Measurements from ENCODE around the gene EPHA3.

Gene EPHA3

GRCh38 chr3:89145995-89146394, 38.6 kb downstream of the EPHA3 start:
- peak; percentile 34 for DNase-seq (ENCODE audit: low read depth)

DNA sequence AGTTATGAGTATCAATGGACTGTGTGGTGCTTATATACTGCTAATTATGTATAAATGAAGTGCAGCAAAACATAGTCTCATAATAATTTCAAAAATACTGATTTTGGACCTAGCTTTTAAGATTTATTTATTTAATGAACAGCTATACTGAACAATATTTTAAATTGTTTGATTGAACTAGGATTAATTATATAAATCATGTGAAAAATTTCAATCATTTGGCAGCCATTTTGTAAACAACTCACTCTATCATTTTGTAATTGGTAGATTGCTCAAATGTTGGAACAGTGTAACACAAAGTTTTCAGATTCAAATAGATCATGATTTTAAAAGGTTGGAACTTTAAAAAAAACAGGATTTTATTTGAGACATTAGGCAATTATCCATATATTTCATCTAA, 47.0 kb downstream of the EPHA3 start:
- DNase-seq (ENCODE audit: low read depth): no peak

DNA sequence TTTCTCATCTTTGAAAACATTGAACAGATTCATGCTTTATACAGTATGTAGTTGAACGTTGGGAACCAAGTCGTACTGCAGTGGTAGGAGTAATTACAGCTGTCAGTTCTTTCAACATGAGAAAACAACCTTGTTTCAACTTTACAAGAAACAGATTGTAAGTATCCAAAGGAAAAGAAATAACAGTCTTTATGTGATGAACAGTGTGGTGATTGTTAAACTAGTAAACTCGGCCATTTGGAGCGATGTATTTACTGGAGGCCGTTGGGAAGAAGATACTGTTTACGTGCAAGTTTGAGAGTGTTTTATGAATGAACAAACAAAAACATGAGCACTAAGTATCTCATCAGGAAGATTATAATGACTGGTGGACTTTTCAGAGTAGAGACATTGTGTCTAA, 48.4 kb downstream of the EPHA3 start:
- DNase-seq (ENCODE audit: low read depth): no peak

DNA sequence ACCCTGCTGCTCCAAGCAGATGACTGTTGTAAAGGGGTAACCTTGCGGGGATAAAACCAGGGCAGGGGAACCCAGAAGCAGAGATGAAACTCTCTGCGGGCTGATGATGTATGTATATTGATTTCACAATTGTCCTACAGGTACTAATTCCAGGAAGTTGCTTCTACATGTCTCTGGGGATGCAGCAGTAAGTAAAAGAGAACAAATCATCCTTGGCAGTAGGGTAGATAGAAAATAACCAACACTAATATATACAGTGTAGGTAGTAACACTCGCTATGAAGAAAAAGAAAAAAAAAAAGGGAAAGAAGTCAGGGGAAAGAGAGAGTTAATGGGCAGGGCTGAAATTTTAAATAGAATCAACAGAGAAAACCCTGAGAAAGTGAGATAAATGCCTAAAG, 50.2 kb downstream of the EPHA3 start:
- no peak for DNase-seq (ENCODE audit: low read depth)

DNA sequence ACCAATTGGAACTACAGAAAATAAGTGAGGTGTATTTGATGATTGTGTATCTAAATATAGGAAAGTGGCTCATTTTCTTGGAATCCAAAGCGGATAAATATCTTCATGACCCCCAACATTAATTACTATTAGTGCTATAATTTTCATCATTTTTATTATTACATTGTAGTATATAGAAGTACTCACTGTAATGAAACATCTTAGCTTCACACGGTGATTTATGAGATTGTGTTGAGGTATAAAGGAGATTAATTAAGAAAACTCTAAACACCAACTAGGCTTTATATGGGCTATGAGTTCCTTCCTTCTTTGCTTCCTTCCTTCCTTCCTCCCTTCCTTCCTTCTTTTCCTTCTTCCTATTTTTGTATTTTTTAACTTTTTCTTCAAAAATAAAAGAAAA, 52.2 kb downstream of the EPHA3 start:
- no peak for DNase-seq (ENCODE audit: low read depth)

GRCh38 chr3:89164774-89165173, 57.4 kb downstream of the EPHA3 start:
- no peak for DNase-seq (ENCODE audit: low read depth)

DNA sequence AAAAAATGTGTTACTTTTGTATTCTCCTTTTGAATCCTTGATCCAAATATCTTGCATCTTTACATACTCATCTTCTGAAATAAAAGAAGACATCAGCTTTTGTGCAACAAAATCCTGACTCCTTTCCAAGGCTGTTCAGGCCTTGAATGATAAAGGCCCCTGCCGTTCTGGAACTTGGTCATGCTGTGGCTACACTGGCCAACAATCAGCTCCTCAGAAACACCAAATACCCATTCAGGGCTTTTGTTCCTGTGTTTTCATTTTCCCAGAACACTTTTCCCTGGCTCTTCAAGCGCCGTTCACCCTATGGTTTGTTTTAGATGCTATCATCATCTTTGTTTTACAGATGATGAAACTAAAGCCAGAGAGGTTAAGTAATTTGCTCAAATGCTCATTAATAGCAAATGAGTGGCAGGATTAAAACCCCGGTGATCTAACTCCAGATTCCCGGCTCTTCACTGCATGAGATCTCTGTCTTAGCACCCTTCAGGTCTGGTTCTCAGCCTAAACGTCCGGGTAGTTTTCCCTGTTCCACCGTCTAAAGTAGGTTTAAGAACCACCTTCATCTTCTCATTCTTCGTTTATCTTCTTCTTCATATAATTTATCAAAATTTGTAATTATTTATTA, 58.3 kb downstream of the EPHA3 start:
- no peak for DNase-seq (ENCODE audit: low read depth)

DNA sequence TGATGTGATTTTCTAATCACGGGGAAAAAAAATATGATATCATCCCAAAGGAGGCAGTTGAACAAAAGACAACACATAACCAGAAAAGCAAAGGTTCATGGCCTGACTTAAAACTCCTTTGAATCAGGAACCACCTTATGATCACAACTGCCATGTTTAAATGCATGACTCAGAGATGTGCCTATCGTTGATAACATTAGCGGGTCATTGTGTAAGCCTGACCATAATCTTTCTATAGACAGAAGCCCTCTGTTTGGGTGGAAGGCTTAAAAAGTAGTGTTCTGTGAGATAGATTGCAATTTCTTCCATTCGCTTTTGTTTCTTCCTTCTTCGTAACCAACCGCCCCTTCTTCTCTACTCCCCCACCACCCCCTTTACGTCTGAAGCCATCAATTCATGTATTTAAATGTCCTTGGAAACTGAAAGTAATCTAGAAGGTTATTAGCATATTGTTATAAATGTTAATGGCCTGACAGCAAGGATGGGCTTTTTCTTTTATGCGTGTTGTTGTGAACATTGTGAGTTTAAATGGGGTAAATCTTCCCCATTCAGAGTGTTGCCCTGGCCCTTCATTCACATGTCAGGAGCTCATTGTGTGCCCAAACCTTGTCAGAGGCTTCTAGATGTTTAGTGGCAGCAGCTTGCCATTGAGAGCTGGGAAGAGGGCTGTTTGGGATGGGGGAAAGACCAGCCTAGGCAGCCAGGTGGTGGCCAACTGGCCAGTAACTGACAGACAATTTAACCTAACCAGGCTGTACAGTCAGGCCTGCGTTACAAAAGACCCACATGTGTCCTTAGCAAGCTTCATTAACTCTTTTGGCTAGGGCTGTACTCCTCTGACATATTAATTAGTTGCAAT, 64.5 kb downstream of the EPHA3 start:
- DNase-seq (ENCODE audit: low read depth): no peak

- no peak for DNase-seq (ENCODE audit: low read depth)
Observed at GRCh38 chr3:89173546-89173945, 66.1 kb downstream of the EPHA3 start.

DNA sequence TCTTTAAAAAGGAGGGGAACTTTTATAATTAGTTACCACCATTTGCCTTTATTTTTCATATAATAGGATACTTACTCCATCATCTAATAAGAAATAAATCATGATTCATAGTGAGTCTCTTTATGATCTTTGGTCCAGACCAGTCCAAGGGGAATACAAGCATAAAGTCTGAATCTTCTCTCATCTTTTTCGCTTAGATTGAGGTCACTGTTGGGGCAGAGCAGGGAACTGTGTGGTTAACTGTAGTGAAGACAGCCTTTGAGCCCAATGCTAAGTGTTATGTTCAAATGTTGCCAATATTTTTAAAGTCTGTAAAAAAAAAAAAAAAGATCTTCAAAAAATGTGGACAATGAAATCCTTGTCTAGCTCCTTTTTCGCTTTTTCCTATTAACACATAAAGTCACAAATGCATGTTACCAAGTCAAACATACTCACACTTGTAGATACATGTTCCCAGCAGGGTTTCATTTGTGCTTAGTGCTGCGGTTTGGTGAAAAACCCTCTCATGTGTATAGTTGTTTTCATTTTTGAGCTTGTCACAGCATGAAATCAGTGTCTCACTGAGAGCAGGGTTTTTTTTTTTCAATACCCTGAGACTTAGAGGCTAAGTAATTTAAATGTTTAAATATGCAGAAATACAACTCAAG, 72.1 kb downstream of the EPHA3 start:
- DNase-seq (ENCODE audit: low read depth): no peak

DNA sequence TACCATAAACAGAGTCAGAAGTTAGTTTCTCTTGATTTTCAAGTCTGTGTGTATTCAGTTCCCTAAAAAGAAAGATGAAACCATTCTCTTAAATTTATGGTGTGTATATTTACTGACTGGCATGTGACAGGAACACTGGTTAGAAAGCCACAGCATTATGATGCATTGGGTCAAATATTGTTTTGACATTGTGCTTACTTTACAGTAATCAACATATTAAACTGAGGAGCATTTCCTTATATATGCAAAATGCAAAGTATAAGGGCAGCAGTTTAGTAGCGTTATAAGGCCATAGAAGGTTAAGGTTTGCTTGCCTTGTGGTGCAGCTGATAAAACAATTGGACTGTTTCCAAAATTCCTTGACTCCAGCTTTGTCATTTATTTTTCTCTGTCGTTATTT, 72.9 kb downstream of the EPHA3 start:
- DNase-seq (ENCODE audit: low read depth): no peak

DNA sequence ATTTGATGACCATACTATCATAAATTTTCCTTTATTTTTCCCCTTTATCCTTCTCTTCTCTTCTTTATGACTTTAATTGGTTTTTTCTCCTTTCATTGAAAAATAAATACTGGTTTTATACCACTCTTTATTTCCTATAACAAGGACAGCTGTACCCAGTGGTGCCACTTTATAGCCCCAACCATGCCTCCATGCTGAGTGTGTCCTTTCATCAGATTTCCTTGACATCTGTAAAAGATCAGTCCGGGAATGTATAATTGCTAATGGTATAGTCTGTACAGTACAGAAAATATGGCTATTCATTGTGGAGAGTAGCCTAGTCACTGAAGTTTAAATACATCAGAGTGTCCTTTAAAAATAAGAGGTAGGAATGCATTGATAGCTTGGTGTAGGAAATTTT, 74.6 kb downstream of the EPHA3 start:
- no peak for DNase-seq (ENCODE audit: low read depth)

- DNase-seq (ENCODE audit: low read depth): no peak
Observed at GRCh38 chr3:89184151-89184995, 77.0 kb downstream of the EPHA3 start.

DNA sequence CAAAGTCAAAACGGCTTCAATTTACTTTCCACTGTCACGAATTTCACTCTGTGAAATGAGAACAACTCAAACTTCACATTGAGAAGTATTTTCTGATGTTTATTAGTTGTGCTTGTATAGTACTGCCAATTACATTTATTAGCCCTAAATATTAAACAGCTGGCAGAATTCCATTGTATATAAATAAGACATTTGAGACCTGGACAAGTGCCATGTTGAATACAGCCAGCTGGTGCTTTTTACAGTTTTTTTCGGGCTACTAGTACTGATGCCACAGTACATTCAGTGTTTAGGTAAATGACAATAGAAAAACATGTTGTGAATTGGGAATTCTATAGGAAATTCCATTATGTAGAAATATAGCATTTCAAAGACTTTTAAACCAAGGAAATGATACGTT, 79.0 kb downstream of the EPHA3 start:
- DNase-seq (ENCODE audit: low read depth): no peak

DNA sequence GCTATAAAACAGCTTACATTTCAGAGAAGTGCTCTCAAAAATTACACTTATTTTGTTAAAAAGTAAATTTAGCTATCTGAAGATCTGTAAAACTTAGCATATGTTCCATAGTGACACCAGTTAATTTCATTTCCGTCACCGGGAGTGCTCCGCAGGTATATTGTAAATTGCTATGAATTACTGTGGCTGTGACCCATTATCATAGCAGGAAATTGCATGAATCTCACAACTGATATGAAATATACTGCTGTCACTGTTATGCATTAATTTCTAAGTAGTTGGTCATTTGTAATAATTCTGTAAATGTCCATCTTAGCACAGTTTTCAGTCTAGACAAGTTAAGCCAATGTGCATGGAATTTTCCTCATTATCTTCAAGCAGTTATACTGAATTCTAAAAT, 91.2 kb downstream of the EPHA3 start:
- DNase-seq (ENCODE audit: low read depth): no peak

DNA sequence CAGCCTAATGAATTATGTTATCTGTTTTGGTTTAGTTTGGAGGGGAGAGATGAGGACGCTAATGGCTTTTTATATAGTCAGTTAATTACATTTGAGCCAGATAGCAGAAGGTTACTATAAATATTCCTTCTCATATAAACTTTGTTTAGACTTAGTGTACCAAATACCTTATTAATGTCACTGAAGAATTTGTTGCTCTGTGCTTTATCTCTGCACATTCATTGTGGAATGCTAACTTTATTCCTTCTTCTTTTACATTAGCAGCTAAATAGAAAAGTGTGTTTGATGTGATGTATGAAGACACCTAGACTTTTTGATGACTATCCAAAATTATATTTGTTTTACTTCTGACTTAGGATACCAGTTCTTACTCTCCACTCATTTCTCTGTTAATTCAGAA, 105.2 kb downstream of the EPHA3 start:
- DNase-seq (ENCODE audit: low read depth): no peak

GRCh38 chr3:89216016-89216739, 108.8 kb downstream of the EPHA3 start:
- no peak for DNase-seq (ENCODE audit: low read depth)

GRCh38 chr3:89217148-89217685, 109.8 kb downstream of the EPHA3 start:
- no peak for DNase-seq (ENCODE audit: low read depth)

- DNase-seq (ENCODE audit: low read depth): no peak
Observed at GRCh38 chr3:89221924-89222323, 114.5 kb downstream of the EPHA3 start.

- DNase-seq (ENCODE audit: low read depth): no peak
Observed at GRCh38 chr3:89223188-89223587, 115.8 kb downstream of the EPHA3 start.

DNA sequence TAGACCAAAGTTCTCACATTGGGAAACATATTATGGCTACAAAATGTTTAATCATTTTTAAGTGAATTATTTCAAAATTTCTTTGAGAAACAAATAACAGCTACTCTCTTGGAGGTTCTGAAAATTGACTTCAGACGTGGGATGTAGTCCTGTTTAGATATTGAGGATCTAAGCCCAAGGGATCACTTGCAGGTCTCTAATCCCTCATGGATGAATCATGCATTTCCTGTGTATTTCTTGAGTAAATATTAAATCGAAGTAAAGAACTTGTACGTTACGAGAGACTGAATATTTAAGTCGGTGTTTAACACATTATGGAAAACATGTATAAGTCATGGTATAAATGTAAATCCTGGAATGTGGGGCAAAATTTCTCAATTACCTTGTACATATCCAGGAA, 119.8 kb downstream of the EPHA3 start:
- no peak for DNase-seq (ENCODE audit: low read depth)

All from GM04503 (cell line).